Memory B cell (primary cell): ENCODE measurements around the gene LCOR.

Source experiments
- ATAC-seq: fragments of 150-1000 bp; cut with Tn5 transposase; 2 replicates; pipeline ENCODE4 v1.10.0; 2021; ENCODE audit warnings: low read depth, mild to moderate bottlenecking, moderate library complexity
- DNase-seq, 2 donors: peaks; one replicate each; pipeline ENCODE4 v3.0.0; 2022; ENCODE audit warnings: low spot score in 2 of 2
- H3K27ac Mint-ChIP-seq: one replicate; pipeline ENCODE4 v1.8.0; 2022; ENCODE audit warnings: mild to moderate bottlenecking, moderate library complexity, mixed read lengths
- H3K27me3 Mint-ChIP-seq: one replicate; pipeline ENCODE4 v1.8.0; 2022; ENCODE audit warnings: mixed read lengths
- H3K36me3 Mint-ChIP-seq: one replicate; pipeline ENCODE4 v1.8.0; 2022; ENCODE audit warnings: mild to moderate bottlenecking, mixed read lengths
- H3K4me1 Mint-ChIP-seq: one replicate; pipeline ENCODE4 v1.8.0; 2022; ENCODE audit warnings: mixed read lengths
- H3K4me3 Mint-ChIP-seq: one replicate; pipeline ENCODE4 v1.8.0; 2022; ENCODE audit warnings: mild to moderate bottlenecking, moderate library complexity, mixed read lengths
- H3K9me3 Mint-ChIP-seq: one replicate; pipeline ENCODE4 v1.8.0; 2022; ENCODE audit warnings: mixed read lengths

The LCOR gene

DNA sequence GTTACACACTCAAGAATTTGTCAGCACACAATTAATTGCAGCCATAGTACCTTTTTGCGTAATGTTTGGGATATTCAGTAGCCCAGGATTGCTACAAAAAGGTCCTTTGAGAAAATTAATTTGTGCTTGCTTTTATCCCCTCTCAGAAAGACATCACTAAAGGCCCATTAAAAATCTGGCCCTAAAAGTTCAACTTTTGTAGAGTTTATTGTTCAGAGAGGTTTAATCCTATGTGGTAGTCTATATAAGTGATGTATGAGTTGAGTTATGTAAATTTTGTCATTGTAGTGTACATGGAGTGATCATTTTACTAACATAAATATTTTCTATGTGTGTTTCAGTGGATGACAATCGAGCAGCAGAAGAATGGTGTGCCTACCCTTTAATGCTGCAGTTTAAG lies 126.0 kb downstream of the LCOR start:
- ATAC-seq = no peak
- Mint-ChIP-seq H3K27ac (no peak overlapping the region), H3K27me3 (no peaks in the 10 kb centered on the region), H3K4me1 (no peaks in the 10 kb centered on the region), H3K36me3 (peaks cover 12% of the 10 kb centered on the region), H3K4me3 (no peak overlapping the region), H3K9me3 (no peaks in the 10 kb centered on the region)
- DNase-seq = no peak

- Mint-ChIP-seq H3K9me3 (no peaks in the 10 kb centered on the region), H3K36me3 (peaks cover 13% of the 10 kb centered on the region), H3K27me3 (no peaks in the 10 kb centered on the region), H3K27ac (no peak overlapping the region), H3K4me3 (no peak overlapping the region), H3K4me1 (no peaks in the 10 kb centered on the region)
- DNase-seq (no peak), ATAC-seq (no peak)
Observed at GRCh38 chr10:96959733-96960132, 127.6 kb downstream of the LCOR start.

GRCh38 chr10:96960872-96961271 lies 128.8 kb downstream of the LCOR start:
- DNase-seq (no peak), ATAC-seq (no peak)
- H3K27ac Mint-ChIP-seq = no peak overlapping the region

GRCh38 chr10:96964131-96964530 lies 132.0 kb downstream of the LCOR start:
- no peak overlapping the region for H3K4me3 Mint-ChIP-seq
- ATAC-seq (no peak), DNase-seq (no peak)
- peaks cover 3% of the 10 kb centered on the region for H3K36me3 Mint-ChIP-seq
- no peaks in the 10 kb centered on the region for H3K9me3 Mint-ChIP-seq
- H3K27me3 Mint-ChIP-seq = no peaks in the 10 kb centered on the region
- no peak overlapping the region for H3K27ac Mint-ChIP-seq
- H3K4me1 Mint-ChIP-seq = peaks cover 2% of the 10 kb centered on the region

More at GRCh38 chr10:96960872-96961271, 128.8 kb downstream of the LCOR start:
- H3K9me3 Mint-ChIP-seq = no peaks in the 10 kb centered on the region
- H3K4me3 Mint-ChIP-seq = no peak overlapping the region
- H3K4me1 Mint-ChIP-seq = no peaks in the 10 kb centered on the region
- no peaks in the 10 kb centered on the region for H3K27me3 Mint-ChIP-seq
- peaks cover 2% of the 10 kb centered on the region for H3K36me3 Mint-ChIP-seq

DNA sequence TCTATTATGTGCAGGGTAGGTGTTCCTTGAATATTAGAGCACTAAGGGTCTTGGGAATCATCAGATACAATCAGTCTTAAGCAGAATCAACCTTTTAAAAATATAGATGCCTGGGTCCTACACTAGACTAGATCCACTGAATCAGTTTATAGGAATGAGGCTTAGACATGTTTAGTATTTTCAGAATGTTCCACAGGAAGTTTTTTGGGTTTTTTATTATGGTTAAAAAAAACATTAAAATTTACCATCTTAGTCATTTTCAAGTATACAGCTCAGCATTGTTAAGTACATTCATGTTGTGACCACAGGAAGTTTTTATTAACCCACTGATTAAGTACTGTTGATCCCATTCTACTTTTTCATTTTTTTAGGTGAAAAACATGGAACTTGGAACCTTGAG lies 135.7 kb downstream of the LCOR start:
- H3K9me3 Mint-ChIP-seq = no peaks in the 10 kb centered on the region
- H3K36me3 Mint-ChIP-seq = peaks cover 5% of the 10 kb centered on the region
- no peak overlapping the region for H3K27ac Mint-ChIP-seq
- no peaks in the 10 kb centered on the region for H3K27me3 Mint-ChIP-seq
- H3K4me1 Mint-ChIP-seq = peaks cover 6% of the 10 kb centered on the region
- no peak for ATAC-seq
- H3K4me3 Mint-ChIP-seq = no peak overlapping the region
- no peak for DNase-seq

GRCh38 chr10:96968682-96969423 lies 136.8 kb downstream of the LCOR start:
- DNase-seq = no peak
- H3K4me3 Mint-ChIP-seq = no peak overlapping the region
- H3K4me1 Mint-ChIP-seq = peaks cover 15% of the 10 kb centered on the region
- H3K9me3 Mint-ChIP-seq = no peaks in the 10 kb centered on the region
- ATAC-seq = no peak
- H3K27ac Mint-ChIP-seq = peak overlapping the region; percentile 2
- no peaks in the 10 kb centered on the region for H3K27me3 Mint-ChIP-seq
- peaks cover 5% of the 10 kb centered on the region for H3K36me3 Mint-ChIP-seq

DNA sequence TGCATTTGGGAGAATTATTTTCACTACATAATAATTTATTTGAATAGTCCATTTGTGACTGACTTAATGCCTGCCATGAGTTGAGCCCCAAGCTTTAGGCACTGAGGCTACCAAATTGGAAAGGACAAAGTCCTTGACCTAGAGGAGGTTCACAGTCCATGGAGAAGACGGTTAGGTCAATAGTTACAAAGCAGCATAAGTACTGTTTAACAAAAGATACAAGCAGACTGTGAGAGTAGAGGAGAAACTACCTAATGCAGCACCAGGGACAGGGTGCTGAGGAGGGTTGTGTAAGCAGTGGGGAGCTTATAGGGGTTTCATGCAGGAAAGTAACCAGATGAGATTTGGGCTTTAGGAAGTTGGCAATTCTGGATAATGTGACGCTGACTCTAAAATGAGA lies 139.2 kb downstream of the LCOR start:
- ATAC-seq = no peak
- H3K4me3 Mint-ChIP-seq = no peak overlapping the region
- H3K36me3 Mint-ChIP-seq = peaks cover 3% of the 10 kb centered on the region
- no peak for DNase-seq
- no peak overlapping the region for H3K27ac Mint-ChIP-seq
- H3K27me3 Mint-ChIP-seq = no peaks in the 10 kb centered on the region
- H3K4me1 Mint-ChIP-seq = peaks cover 21% of the 10 kb centered on the region
- H3K9me3 Mint-ChIP-seq = no peaks in the 10 kb centered on the region

DNA sequence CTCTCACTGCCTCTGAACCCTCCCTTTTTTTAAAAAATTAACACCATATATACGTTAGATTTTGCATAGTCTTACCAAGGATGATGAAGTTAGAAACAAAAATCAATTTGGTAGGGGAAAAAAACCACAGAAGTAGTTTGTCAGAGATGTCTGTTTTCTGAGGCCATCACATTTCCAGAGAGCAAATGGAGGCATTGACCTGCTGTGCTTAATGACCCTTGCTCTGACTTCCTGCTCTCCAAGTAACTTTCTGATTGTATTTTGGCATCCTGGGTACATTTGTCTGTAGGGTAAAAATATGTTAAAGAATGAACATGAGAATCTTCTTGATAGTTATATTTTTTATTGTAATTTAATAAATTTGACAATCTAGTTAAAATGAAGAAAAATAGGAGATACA lies 140.2 kb downstream of the LCOR start:
- H3K4me1 Mint-ChIP-seq = peaks cover 21% of the 10 kb centered on the region
- no peak overlapping the region for H3K27ac Mint-ChIP-seq
- H3K9me3 Mint-ChIP-seq = no peaks in the 10 kb centered on the region
- H3K36me3 Mint-ChIP-seq = peaks cover 3% of the 10 kb centered on the region
- ATAC-seq = no peak
- no peak overlapping the region for H3K4me3 Mint-ChIP-seq
- H3K27me3 Mint-ChIP-seq = no peaks in the 10 kb centered on the region
- DNase-seq = no peak

DNA sequence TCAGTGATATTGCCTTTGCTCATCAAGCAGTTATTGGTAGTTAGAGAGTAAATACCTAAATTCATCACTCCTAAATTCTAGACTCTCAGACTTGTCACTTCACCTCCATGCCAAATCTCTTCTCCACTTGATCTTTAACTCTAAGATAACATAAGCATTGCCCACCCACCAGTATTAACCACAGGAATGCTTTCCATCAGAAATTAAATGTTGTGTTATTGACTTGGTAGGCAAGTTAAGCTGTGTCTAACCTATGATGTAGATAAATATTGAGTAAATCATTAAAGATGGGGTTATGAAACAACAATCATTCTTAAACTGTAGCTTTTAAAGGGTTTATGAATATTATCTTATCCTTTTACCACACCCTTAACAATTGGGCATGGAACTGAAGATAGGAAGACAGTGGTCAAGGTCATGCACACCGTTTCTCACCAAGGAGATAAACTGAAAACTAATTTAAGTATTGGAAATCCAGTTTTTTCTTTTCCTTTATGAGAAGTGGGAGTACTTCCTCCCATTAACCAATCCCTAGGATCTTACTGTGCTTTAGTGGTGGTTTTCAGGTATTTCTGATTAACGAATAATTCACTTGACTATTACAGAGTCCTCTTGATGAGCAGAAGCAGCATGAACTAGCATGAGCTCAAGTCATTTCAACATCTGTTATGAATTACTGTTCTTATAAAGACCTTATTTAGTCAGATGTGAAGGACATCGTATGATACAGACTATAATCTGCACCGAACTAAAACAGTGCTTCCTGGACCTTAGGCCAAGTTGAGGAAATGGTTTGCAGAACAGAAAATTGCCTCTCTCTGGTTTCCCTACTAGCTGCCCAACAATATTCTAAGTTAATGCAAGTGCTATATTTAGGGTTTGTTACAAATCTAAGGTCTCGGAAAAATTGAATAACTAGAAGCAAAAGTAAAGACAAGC lies 142.0 kb downstream of the LCOR start:
- peak; percentile 71 for ATAC-seq
- H3K27ac Mint-ChIP-seq = peak overlapping the region; percentile 55

DNA sequence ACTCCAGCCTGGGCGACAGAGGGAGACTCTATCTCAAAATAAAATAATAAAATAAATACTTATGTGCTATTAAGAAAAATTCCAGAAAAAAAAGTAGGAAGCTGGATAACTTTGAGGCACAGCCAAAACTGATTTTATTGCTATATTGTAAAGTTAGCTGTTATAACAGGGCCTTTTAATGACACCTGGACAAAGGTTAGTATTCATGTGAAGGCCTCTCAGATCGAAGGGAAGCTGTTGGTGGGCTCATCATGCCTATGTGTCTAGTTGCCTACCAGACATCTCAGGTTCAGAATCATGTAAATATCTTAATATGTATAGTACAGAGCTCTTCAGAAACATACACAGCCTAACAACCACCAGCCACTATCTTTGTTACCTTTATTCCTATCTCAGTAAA lies 143.0 kb downstream of the LCOR start:
- Mint-ChIP-seq H3K4me1 (peaks cover 18% of the 10 kb centered on the region), H3K4me3 (no peak overlapping the region), H3K36me3 (peaks cover 2% of the 10 kb centered on the region), H3K27me3 (no peaks in the 10 kb centered on the region), H3K9me3 (no peaks in the 10 kb centered on the region), H3K27ac (no peak overlapping the region)
- ATAC-seq = no peak
- DNase-seq = no peak

More for the DNA sequence above, 142.0 kb downstream of the LCOR start:
- DNase-seq = no peak
- Mint-ChIP-seq H3K36me3 (peaks cover 1% of the 10 kb centered on the region), H3K9me3 (no peaks in the 10 kb centered on the region), H3K27me3 (no peaks in the 10 kb centered on the region), H3K4me1 (peaks cover 18% of the 10 kb centered on the region), H3K4me3 (no peak overlapping the region)

- Mint-ChIP-seq H3K4me1 (peaks cover 8% of the 10 kb centered on the region), H3K4me3 (no peak overlapping the region), H3K27ac (no peak overlapping the region), H3K36me3 (peaks cover 22% of the 10 kb centered on the region), H3K27me3 (no peaks in the 10 kb centered on the region), H3K9me3 (no peaks in the 10 kb centered on the region)
- no peak for ATAC-seq
- DNase-seq = no peak
Observed at GRCh38 chr10:96978621-96979154, 146.6 kb downstream of the LCOR start.

DNA sequence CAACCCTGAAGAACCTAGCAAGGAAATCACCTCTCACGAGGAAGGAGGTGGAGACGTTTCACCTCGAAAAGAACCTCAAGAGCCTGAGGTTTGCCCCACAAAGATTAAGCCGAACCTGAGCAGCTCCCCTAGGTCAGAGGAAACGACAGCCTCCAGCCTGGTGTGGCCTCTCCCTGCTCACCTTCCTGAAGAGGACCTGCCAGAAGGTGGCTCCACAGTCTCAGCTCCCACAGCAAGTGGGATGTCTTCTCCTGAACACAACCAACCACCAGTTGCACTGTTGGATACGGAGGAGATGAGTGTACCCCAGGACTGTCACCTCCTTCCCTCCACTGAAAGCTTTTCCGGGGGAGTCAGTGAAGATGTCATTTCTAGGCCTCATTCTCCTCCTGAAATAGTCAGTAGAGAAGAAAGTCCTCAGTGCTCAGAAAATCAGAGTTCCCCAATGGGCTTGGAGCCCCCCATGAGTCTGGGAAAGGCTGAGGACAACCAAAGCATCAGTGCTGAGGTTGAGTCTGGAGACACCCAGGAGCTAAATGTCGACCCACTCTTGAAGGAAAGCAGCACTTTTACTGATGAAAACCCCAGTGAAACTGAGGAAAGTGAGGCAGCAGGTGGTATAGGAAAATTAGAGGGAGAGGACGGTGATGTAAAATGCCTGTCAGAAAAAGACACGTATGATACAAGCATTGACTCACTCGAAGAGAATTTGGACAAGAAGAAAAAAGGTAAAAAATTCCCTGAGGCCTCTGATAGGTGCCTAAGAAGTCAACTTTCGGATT lies 150.2 kb downstream of the LCOR start:
- Mint-ChIP-seq H3K9me3 (no peaks in the 10 kb centered on the region), H3K27me3 (no peaks in the 10 kb centered on the region), H3K4me1 (peaks cover 4% of the 10 kb centered on the region), H3K36me3 (peaks cover 22% of the 10 kb centered on the region), H3K4me3 (no peak overlapping the region), H3K27ac (no peak overlapping the region)
- DNase-seq (no peak), ATAC-seq (no peak)

DNA sequence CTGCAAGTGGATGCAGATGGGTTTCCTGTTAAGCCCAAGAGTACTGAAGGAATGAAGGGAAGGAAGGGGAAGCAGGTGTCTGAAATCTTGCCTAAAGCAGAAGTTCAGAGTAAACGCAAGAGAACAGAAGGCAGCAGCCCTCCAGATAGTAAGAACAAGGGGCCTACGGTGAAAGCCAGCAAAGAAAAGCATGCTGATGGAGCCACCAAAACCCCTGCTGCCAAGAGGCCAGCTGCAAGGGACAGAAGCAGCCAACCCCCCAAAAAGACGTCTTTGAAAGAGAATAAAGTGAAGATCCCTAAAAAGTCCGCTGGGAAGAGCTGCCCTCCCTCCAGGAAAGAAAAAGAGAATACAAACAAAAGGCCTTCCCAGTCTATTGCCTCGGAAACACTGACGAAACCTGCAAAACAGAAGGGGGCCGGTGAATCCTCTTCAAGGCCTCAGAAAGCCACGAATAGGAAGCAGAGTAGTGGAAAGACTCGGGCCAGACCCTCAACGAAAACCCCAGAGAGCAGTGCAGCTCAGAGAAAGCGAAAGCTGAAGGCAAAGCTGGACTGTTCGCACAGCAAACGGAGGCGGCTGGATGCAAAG lies 152.5 kb downstream of the LCOR start:
- DNase-seq = no peak
- peak; percentile 46 for ATAC-seq
- H3K4me3 Mint-ChIP-seq = peak overlapping the region; percentile 59
- peaks cover 20% of the 10 kb centered on the region for H3K36me3 Mint-ChIP-seq
- peaks cover 4% of the 10 kb centered on the region for H3K4me1 Mint-ChIP-seq
- no peaks in the 10 kb centered on the region for H3K9me3 Mint-ChIP-seq
- no peaks in the 10 kb centered on the region for H3K27me3 Mint-ChIP-seq
- no peak overlapping the region for H3K27ac Mint-ChIP-seq
